ENCODE results near the gene KRT6A. TPM values are rescaled to one million over a fixed set of nuclear protein-coding genes. Genes with fewer than 3 reads are reported as not detected.

The KRT6A gene
- total and polyA plus RNA-seq, 2 of the 13 experiments (the other 11 are each of a cell fraction or from before 2014, with no cell fraction given): 0.13 TPM; not detected in 1

DNA sequence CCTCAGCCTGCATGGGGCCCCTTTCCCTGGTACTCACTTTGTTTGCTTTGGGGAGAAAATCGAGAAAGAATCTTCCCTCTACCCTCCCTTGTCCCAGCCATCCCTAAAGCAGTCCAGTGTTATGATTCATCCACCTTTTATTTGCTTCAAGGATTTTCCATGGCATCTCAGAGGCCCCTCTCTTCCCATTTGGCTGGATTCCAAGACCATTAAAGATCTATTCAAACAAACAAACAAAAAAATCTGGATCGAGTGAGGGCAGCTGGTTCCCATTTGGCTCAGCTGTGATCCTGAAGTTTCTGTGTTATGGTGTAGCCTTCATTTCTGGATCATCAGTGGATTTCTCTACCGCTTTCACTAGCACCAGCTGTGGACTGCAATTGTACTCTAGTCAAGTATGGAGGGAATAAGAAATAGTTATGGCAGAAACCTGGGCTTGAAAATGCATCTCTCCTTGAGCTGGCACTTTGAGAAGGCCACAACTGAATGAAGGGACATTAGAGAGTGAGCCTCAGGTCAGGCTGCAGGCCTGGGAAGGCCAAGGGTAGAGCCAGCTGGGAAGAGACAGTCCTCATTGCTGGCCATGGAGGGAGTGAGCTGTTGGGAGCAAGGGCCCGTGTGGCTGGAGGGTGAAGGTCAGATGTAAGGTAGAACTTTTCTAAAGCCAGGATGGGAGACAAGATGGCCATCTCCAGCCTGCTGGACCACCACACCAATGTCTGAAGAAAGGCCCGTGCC is 46.2 kb upstream of the KRT6A start:
- H3K27ac ChIP-seq (ENCODE audit: extremely low read length, insufficient read depth, low read length): no peak overlapping the region
- H3K4me1 ChIP-seq (ENCODE audit: insufficient read depth, low read length): no peaks in the 10 kb centered on the region
- POLR2A ChIA-PET: no interaction called here
- in situ Hi-C loops (cut with HindIII; ENCODE audit: extremely low pct_ligation_motif_present, low pct_unique_long_range_greater_than_20kb): loop anchor here (25.0 kb wide), 1 partner anchor 402 kb away; no protein-coding TSS in a partner anchor
- CTCF ChIA-PET (ENCODE audit: low intra/inter-chr PET ratio, low total read pairs): no interaction called here
- no peak overlapping the region for H2AFZ ChIP-seq (ENCODE audit: low read length)
- no peak overlapping the region for H3K4me2 ChIP-seq (ENCODE audit: low read depth, low read length)
- no peak overlapping the region for H3K4me3 ChIP-seq (replicated peaks in 1 of 3; ENCODE audit: insufficient read depth in 1 of 3, low read depth in 2 of 3, low read length in 3 of 3)
- WGBS (ENCODE audit: low lambda C conversion rate): 21% methylated on average over 4 of the region's 5 CpGs
- no peak for FAIRE-seq
- H3K79me2 ChIP-seq (ENCODE audit: insufficient read depth, low read length): no peaks in the 10 kb centered on the region
- intact Hi-C loops (cut with micrococcal nuclease; ENCODE audit: unreplicated experiment): no loop called here
- DNase-seq (ENCODE audit: low spot score): no peak
- no peaks in the 10 kb centered on the region for H4K20me1 ChIP-seq (ENCODE audit: insufficient read depth, low read length)
- no peak for ATAC-seq
- no peaks in the 10 kb centered on the region for H3K36me3 ChIP-seq (replicated peaks in 1 of 2; ENCODE audit: control insufficient read depth in 1 of 2, insufficient read depth in 2 of 2, low read length in 2 of 2)
- no peak overlapping the region for H3K9ac ChIP-seq (ENCODE audit: insufficient read depth, low read depth, low read length)
- no TSS peak for BruUV-seq (replicated peaks)
- H3K27me3 ChIP-seq (ENCODE audit: control insufficient read depth in 1 of 2, insufficient read depth in 2 of 2, low read length in 2 of 2): peaks cover 1 to 6% of the 10 kb centered on the region in 2 experiments; a peak in 2 of 5 replicates
- H3K9me3 ChIP-seq (ENCODE audit: low read length): no peaks in the 10 kb centered on the region
- TF ChIP-seq ZNF780A (CRISPR knock-in tag; IDR thresholded peaks at IDR 0.05) (no peak), ZKSCAN5 (CRISPR knock-in tag; IDR thresholded peaks at IDR 0.05) (no peak), SATB2 (CRISPR knock-in tag; IDR thresholded peaks at IDR 0.05) (no peak), CEBPB (IDR thresholded peaks at IDR 0.05; ENCODE audit: borderline replicate concordance, low read depth, low read length) (no peak), ZNF10 (CRISPR knock-in tag; IDR thresholded peaks at IDR 0.05; ENCODE audit: borderline replicate concordance, low read depth) (no peak), ZNF724P (CRISPR knock-in tag; IDR thresholded peaks at IDR 0.05; ENCODE audit: borderline replicate concordance) (no peak), ZSCAN21 (CRISPR knock-in tag; IDR thresholded peaks at IDR 0.05; ENCODE audit: borderline replicate concordance) (no peak), DBP (CRISPR knock-in tag; IDR thresholded peaks at IDR 0.05; ENCODE audit: not compliant biosample characterization) (no peak), PRDM10 (CRISPR knock-in tag; IDR thresholded peaks at IDR 0.05; ENCODE audit: low read depth) (no peak), GATAD1 (CRISPR knock-in tag; IDR thresholded peaks at IDR 0.05) (no peak), KAT8 (CRISPR knock-in tag; IDR thresholded peaks at IDR 0.05) (no peak), ZSCAN29 (CRISPR knock-in tag; conservative IDR thresholded peaks at IDR 0.05) (no peak), ZFY (CRISPR knock-in tag; IDR thresholded peaks at IDR 0.05) (no peak), HMG20A (CRISPR knock-in tag; IDR thresholded peaks at IDR 0.05; ENCODE audit: borderline replicate concordance) (no peak), ZNF430 (CRISPR knock-in tag; IDR thresholded peaks at IDR 0.05) (no peak)
- TF ChIP-seq, protein P1, sequence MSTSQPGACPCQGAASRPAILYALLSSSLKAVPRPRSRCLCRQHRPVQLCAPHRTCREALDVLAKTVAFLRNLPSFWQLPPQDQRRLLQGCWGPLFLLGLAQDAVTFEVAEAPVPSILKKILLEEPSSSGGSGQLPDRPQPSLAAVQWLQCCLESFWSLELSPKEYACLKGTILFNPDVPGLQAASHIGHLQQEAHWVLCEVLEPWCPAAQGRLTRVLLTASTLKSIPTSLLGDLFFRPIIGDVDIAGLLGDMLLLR (CRISPR knock-in tag; IDR thresholded peaks at IDR 0.05): no peak
